HCT116 (cell line): ENCODE results near the gene PACSIN2. TPM values are rescaled to one million over a fixed set of nuclear protein-coding genes. Genes with fewer than 3 reads are reported as not detected.

Experiments used
- ATAC-seq: fragments of 200-7000 bp; cut with Tn5 transposase; 2 replicates; pipeline ENCODE4 v1.9.1; 2020; ENCODE audit warnings: mild to moderate bottlenecking, moderate library complexity
- BruUV-seq: library from RNA; stranded (reverse); fragments of 400-500 nt; replicated peaks from 2 replicates; lab custom pipeline; 2021; lab: Mats Ljungman, UMichigan
- CTCF ChIA-PET: fragments of 300-600 bp; sonication (Branson Sonifier 250); formaldehyde crosslinking; loops from one replicate; lab custom pipeline; 2021; ENCODE audit warnings: antibody characterized with exemption; lab: Charles Lee
- POLR2A ChIA-PET: fragments of 300-600, 350-600 bp; sonication (Branson Sonifier 250); formaldehyde crosslinking; loops from one replicate; lab custom pipeline; 2021; ENCODE audit warnings: antibody characterized with exemption; lab: Charles Lee
- RAD21 ChIA-PET, 2 experiments: fragments of 300-600 bp; sonication (Branson Sonifier 250); formaldehyde crosslinking; loops; one replicate each; lab custom pipeline; 2023; ENCODE audit warnings: low total read pairs in 2 of 2; ENCODE audit not compliant: uncharacterized antibody in 2 of 2, unreplicated experiment in 2 of 2, low non-redundant PET in 1 of 2; lab: Charles Lee
- DNase-seq: peaks from one replicate; pipeline ENCODE4 v3.0.0-alpha.2; 2010; ENCODE audit warnings: low read depth, low spot score
- H2AFZ ChIP-seq: fragments of 200-600 bp; shearing (Covaris generic), sonication (generic); 2 replicates; pipeline ENCODE4 v1.6.1; 2017; ENCODE audit warnings: low read depth, mixed run types, mixed read lengths, antibody characterized with exemption, low read length; ENCODE audit not compliant: poor library complexity, severe bottlenecking
- H3K27ac ChIP-seq: 2 replicates; pipeline ENCODE4 v1.5.1; 2012; ENCODE audit warnings: low read depth, low read length
- H3K27me3 ChIP-seq: fragments of 200-600 bp; sonication (generic); 2 replicates; pipeline ENCODE4 v1.6.1; 2016; ENCODE audit warnings: mixed run types, low read length, mixed read lengths; ENCODE audit not compliant: insufficient read depth
- H3K36me3 ChIP-seq, 2 experiments: fragments of 200-500 bp in 1 of 2; fragments of 200-600 bp in 1 of 2; sonication (Bioruptor generic) in 1 of 2; sonication (generic) in 1 of 2; 2 replicates each; pipeline versions ENCODE4 v1.5.1 to v1.6.1; 2014 to 2016; ENCODE audit warnings: low read length in 2 of 2, inconsistent platforms in 1 of 2, mixed read lengths in 1 of 2, mixed run types in 1 of 2; ENCODE audit not compliant: insufficient read depth in 2 of 2, control insufficient read depth in 1 of 2
- H3K4me1 ChIP-seq, 2 experiments: fragments of 200-600 bp in 1 of 2; sonication (generic) in 1 of 2; 2 replicates each; pipeline versions ENCODE4 v1.5.1 to v1.6.1; 2012 to 2017; ENCODE audit warnings: low read length in 2 of 2, inconsistent platforms in 1 of 2, mild to moderate bottlenecking in 1 of 2, mixed read lengths in 1 of 2, mixed run types in 1 of 2, moderate library complexity in 1 of 2; ENCODE audit not compliant: insufficient read depth in 2 of 2, control insufficient read depth in 1 of 2
- H3K4me2 ChIP-seq: fragments of 200-600 bp; sonication (generic); 2 replicates; pipeline ENCODE4 v1.6.1; 2017; ENCODE audit warnings: mixed run types, low read length, mixed read lengths
- H3K4me3 ChIP-seq, 2 experiments: fragments of 200-600 bp in 1 of 2; sonication (generic) in 1 of 2; replicated peaks in 1 of 2; 2 replicates each; pipeline ENCODE4 v1.5.1; 2011 to 2016; ENCODE audit warnings: low read length in 2 of 2, control low read depth in 1 of 2, low read depth in 1 of 2, mild to moderate bottlenecking in 1 of 2, mixed read lengths in 1 of 2, mixed run types in 1 of 2
- H3K79me2 ChIP-seq: fragments of 200-600 bp; sonication (generic); 2 replicates; pipeline ENCODE4 v1.6.1; 2017; ENCODE audit warnings: mild to moderate bottlenecking, mixed run types, low read length, moderate library complexity, mixed read lengths; ENCODE audit not compliant: insufficient read depth
- H3K9ac ChIP-seq: fragments of 200-600 bp; sonication (generic); 2 replicates; pipeline ENCODE4 v1.6.1; 2016; ENCODE audit warnings: low read length, mixed read lengths
- H3K9me2 ChIP-seq: fragments of 200-600 bp; sonication (generic), shearing (Covaris generic); 2 replicates; pipeline ENCODE4 v1.6.1; 2017; ENCODE audit warnings: mixed run types, mild to moderate bottlenecking, moderate library complexity; ENCODE audit not compliant: insufficient read depth
- H3K9me3 ChIP-seq, 2 experiments: fragments of 200-500 bp in 1 of 2; fragments of 200-600 bp in 1 of 2; sonication (Bioruptor generic) in 1 of 2; sonication (generic) in 1 of 2; 2 replicates each; pipeline ENCODE4 v1.6.1; 2014 to 2017; ENCODE audit warnings: low read length in 2 of 2, mixed read lengths in 2 of 2, inconsistent platforms in 1 of 2, low read depth in 1 of 2, mild to moderate bottlenecking in 1 of 2, mixed run types in 1 of 2, moderate library complexity in 1 of 2; ENCODE audit not compliant: control insufficient read depth in 1 of 2, insufficient read depth in 1 of 2
- H4K20me1 ChIP-seq: fragments of 200-600 bp; sonication (generic), shearing (Covaris generic); 2 replicates; pipeline ENCODE4 v1.6.1; 2017; ENCODE audit warnings: mixed run types, mild to moderate bottlenecking, moderate library complexity; ENCODE audit not compliant: insufficient read depth
- CBX3 ChIP-seq: IDR thresholded peaks from 2 replicates; pipeline ENCODE4 v1.6.1; 2012; ENCODE audit warnings: low read depth
- CEBPB ChIP-seq: IDR thresholded peaks from 2 replicates; pipeline ENCODE4 v1.6.1; 2012; ENCODE audit warnings: low read depth
- FOSL1 ChIP-seq: IDR thresholded peaks from 2 replicates; pipeline ENCODE4 v1.6.1; 2012; ENCODE audit warnings: low read depth
- JUND ChIP-seq: IDR thresholded peaks from 2 replicates; pipeline ENCODE4 v1.6.1; 2012
- POLR2AphosphoS5 ChIP-seq: IDR thresholded peaks from 2 replicates; pipeline ENCODE4 v1.6.1; 2011; ENCODE audit warnings: mild to moderate bottlenecking, low read depth, low read length, moderate library complexity
- SP1 ChIP-seq: IDR thresholded peaks from 2 replicates; pipeline ENCODE4 v1.6.1; 2012; ENCODE audit warnings: low read depth
- intact Hi-C: fragments of 100-400 bp; cut with micrococcal nuclease; formaldehyde crosslinking; loops from 2 replicates; pipeline ENCODE4 v1.10.0; 2022
- total RNA-seq: library from RNA; stranded (reverse); gene quantifications from one replicate; pipeline ENCODE4 v1.2.1, GENCODE V29; 2021; ENCODE audit not compliant: unreplicated experiment
- TF ChIP-seq, protein P1 (sequence below): IDR thresholded peaks from 2 replicates; pipeline ENCODE4 v1.6.1; 2012; ENCODE audit warnings: low read depth

PACSIN2 gene
- total RNA-seq, 1 experiment from 2014 or later: 48.2 TPM

DNA sequence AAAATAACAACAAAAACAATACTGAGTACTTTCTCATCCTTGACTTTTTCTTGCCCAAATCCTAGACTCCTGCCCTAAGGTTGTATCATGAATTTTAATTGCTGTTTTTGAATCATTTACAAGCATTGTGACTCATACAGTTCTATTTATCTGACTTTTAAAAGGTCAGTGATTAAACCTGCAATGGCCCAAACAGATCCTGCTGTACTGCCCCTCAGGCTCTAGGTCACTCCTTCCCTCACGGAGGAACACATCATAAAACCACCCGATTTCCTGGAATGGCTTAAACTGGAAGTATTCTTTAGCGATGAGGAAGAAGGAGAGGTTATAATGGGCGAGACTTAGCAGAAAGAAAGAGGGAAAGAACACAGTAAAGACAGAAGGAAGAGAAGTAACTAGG lies 170.2 kb downstream of the PACSIN2 start:
- Histone ChIP-seq H2AFZ (no peak overlapping the region), H3K27ac (peak overlapping the region; percentile 45), H3K9ac (no peak overlapping the region), H3K4me2 (peak overlapping the region; percentile 45), H3K79me2 (0 out of 2 replicates have a peak, but pooled peaks cover 4% of the 10 kb centered on the region)
- ChIA-PET POLR2A (interaction anchor here (1.0 kb wide), 1 partner anchor 118 kb away, joined by 3 read pairs; no protein-coding TSS in a partner anchor), RAD21 (no interaction called here)
- peak; percentile 83 for ATAC-seq
- DNase-seq: peak; percentile 26
- peak; percentile 61 for TF ChIP-seq SP1
- TF ChIP-seq CBX3: peak; percentile 44; the same call in 1 of the 2 replicates
- peak; percentile 74 for TF ChIP-seq FOSL1
- TF ChIP-seq JUND: peak; percentile 53
- TF ChIP-seq CEBPB: 0 out of 2 replicates have a peak, but pooled peaks have one; percentile 32
- TF ChIP-seq, protein P1, sequence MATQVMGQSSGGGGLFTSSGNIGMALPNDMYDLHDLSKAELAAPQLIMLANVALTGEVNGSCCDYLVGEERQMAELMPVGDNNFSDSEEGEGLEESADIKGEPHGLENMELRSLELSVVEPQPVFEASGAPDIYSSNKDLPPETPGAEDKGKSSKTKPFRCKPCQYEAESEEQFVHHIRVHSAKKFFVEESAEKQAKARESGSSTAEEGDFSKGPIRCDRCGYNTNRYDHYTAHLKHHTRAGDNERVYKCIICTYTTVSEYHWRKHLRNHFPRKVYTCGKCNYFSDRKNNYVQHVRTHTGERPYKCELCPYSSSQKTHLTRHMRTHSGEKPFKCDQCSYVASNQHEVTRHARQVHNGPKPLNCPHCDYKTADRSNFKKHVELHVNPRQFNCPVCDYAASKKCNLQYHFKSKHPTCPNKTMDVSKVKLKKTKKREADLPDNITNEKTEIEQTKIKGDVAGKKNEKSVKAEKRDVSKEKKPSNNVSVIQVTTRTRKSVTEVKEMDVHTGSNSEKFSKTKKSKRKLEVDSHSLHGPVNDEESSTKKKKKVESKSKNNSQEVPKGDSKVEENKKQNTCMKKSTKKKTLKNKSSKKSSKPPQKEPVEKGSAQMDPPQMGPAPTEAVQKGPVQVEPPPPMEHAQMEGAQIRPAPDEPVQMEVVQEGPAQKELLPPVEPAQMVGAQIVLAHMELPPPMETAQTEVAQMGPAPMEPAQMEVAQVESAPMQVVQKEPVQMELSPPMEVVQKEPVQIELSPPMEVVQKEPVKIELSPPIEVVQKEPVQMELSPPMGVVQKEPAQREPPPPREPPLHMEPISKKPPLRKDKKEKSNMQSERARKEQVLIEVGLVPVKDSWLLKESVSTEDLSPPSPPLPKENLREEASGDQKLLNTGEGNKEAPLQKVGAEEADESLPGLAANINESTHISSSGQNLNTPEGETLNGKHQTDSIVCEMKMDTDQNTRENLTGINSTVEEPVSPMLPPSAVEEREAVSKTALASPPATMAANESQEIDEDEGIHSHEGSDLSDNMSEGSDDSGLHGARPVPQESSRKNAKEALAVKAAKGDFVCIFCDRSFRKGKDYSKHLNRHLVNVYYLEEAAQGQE: no peak
- TF ChIP-seq POLR2AphosphoS5: no peak
- TF ChIP-seq, all 23 proteins: peak for 5
- no TSS peak for BruUV-seq
- no peaks in the 10 kb centered on the region for H3K27me3 ChIP-seq
- peaks cover 23 to 26% of the 10 kb centered on the region in 2 experiments for H3K4me1 ChIP-seq
- intact Hi-C loops: no loop called here
- CTCF ChIA-PET: interaction anchor here (1.9 kb wide), 1 partner anchor 23 kb away, joined by 6 read pairs; no protein-coding TSS in a partner anchor
- no peaks in the 10 kb centered on the region for H3K9me2 ChIP-seq
- H3K9me3 ChIP-seq: no peaks in the 10 kb centered on the region
- H3K36me3 ChIP-seq: peaks cover 0 to 2% of the 10 kb centered on the region in 2 experiments; a peak in 1 of 4 replicates
- H3K4me3 ChIP-seq: no peak overlapping the region
- H4K20me1 ChIP-seq: no peaks in the 10 kb centered on the region
